ENCODE results near the gene OS9. TPM values are rescaled to one million over a fixed set of nuclear protein-coding genes. Genes with fewer than 3 reads are reported as not detected.
"Not testable (repeated sequence)": the region's sequence is repeated elsewhere in the genome, so short reads cannot be mapped to it uniquely, and the experiment has no call there.

The OS9 gene
- polyA plus RNA-seq, 2 donors: 106 to 120 TPM

DNA sequence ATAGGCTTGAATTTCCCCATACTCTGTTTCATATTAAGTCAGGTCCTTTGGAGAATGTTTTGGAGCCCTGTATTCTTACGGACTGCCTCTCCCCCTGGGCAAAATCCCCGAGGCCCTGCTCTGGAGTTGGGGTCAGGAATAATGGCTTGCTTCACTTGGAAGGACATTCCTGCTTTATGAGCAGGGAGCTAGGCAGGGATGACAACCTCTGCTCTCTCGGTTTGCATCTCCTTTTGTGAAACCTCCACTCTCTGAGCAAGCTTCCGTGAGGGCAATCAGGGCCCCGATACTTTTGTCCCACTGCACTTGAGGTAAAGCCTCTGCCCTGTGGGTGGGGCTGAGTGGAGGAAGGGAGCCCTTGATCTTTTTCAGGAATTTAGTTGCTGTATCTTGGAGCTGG lies 19.3 kb downstream of the OS9 start:
- H3K36me3 ChIP-seq (ENCODE audit: control insufficient read depth in 2 of 2, insufficient read depth in 2 of 2, low read length in 1 of 2): peaks cover under 1 to 22% of the 10 kb centered on the region in 2 donors
- no peak overlapping the region for H3K4me3 ChIP-seq (ENCODE audit: low read depth in 1 of 2, low read length in 2 of 2)
- H3K4me1 ChIP-seq (ENCODE audit: control insufficient read depth in 2 of 2, insufficient read depth in 2 of 2, low read length in 1 of 2): no peaks in the 10 kb centered on the region
- no peak overlapping the region for H3K27ac ChIP-seq (ENCODE audit: low read depth in 2 of 2, low read length in 1 of 2)
- no peaks in the 10 kb centered on the region for H3K9me3 ChIP-seq (ENCODE audit: control insufficient read depth in 2 of 2, insufficient read depth in 1 of 2, low read depth in 1 of 2, low read length in 1 of 2)
- no peaks in the 10 kb centered on the region for H3K27me3 ChIP-seq (ENCODE audit: control insufficient read depth in 1 of 2, insufficient read depth in 2 of 2, low read length in 2 of 2)
- WGBS, 2 donors: 91 to 94% methylated on average over 5 of the region's 5 CpGs

DNA sequence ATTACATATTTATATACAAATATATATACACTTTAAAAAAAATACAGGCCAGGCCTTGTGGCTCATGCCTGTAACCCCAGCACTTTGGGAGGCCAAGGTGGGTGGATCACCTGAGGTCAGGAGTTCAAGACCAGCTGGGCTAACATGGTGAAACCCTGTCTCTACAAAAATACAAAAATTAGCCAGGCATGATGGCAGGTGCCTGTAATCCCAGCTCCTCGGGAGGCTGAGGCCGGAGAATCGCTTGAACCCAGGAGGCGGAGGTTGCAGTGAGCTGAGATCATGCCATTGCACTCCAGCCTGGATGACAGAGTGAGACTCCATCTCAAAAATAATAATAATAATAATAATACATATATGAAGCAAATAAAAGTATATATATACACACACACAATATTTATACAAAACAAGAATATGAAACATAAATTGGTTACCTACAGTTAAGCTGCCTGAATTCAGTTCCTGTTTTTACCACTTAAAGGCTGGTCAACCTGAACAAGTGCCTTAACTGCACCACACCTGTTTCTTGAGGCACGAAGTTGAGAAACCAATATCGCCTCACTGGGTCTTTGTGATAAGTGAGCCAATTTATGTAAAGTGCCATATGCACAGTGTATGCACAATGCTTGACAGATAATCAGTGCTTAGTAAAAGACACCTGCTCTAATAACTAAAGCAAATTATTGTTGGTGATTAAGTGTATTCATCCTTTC lies 21.3 kb downstream of the OS9 start:
- not testable (repeated sequence) for H3K27ac ChIP-seq (ENCODE audit: low read depth in 2 of 2, low read length in 1 of 2); H3K27me3 ChIP-seq (ENCODE audit: control insufficient read depth in 1 of 2, insufficient read depth in 2 of 2, low read length in 2 of 2); H3K4me1 ChIP-seq (ENCODE audit: control insufficient read depth in 2 of 2, insufficient read depth in 2 of 2, low read length in 1 of 2); H3K4me3 ChIP-seq (ENCODE audit: low read depth in 1 of 2, low read length in 2 of 2); H3K9me3 ChIP-seq (ENCODE audit: control insufficient read depth in 2 of 2, insufficient read depth in 1 of 2, low read depth in 1 of 2, low read length in 1 of 2)
- peaks cover 7 to 36% of the 10 kb centered on the region in 2 donors for H3K36me3 ChIP-seq (ENCODE audit: control insufficient read depth in 2 of 2, insufficient read depth in 2 of 2, low read length in 1 of 2)
- 94 to 98% methylated on average over 6 of the region's 6 CpGs for WGBS, 2 donors

DNA sequence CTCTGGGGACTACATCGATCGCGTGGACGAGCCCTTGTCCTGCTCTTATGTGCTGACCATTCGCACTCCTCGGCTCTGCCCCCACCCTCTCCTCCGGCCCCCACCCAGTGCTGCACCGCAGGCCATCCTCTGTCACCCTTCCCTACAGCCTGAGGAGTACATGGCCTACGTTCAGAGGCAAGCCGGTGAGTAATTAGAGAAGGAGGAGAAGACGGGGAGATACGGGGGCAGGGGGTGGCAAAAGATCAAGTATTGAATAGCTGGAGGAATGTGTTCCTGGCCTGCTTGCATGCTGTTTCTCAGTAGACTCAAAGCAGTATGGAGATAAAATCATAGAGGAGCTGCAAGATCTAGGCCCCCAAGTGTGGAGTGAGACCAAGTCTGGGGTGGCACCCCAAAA lies 21.9 kb downstream of the OS9 start:
- H3K4me3 ChIP-seq (ENCODE audit: low read depth in 1 of 2, low read length in 2 of 2): no peak overlapping the region
- no peaks in the 10 kb centered on the region for H3K9me3 ChIP-seq (ENCODE audit: control insufficient read depth in 2 of 2, insufficient read depth in 1 of 2, low read depth in 1 of 2, low read length in 1 of 2)
- H3K27me3 ChIP-seq (ENCODE audit: control insufficient read depth in 1 of 2, insufficient read depth in 2 of 2, low read length in 2 of 2): no peaks in the 10 kb centered on the region
- no peaks in the 10 kb centered on the region for H3K4me1 ChIP-seq (ENCODE audit: control insufficient read depth in 2 of 2, insufficient read depth in 2 of 2, low read length in 1 of 2)
- H3K27ac ChIP-seq (ENCODE audit: low read depth in 2 of 2, low read length in 1 of 2): no peak overlapping the region
- peaks cover 12 to 41% of the 10 kb centered on the region in 2 donors for H3K36me3 ChIP-seq (ENCODE audit: control insufficient read depth in 2 of 2, insufficient read depth in 2 of 2, low read length in 1 of 2)
- WGBS, 2 donors: 94% methylated on average over 12 of the region's 12 CpGs

DNA sequence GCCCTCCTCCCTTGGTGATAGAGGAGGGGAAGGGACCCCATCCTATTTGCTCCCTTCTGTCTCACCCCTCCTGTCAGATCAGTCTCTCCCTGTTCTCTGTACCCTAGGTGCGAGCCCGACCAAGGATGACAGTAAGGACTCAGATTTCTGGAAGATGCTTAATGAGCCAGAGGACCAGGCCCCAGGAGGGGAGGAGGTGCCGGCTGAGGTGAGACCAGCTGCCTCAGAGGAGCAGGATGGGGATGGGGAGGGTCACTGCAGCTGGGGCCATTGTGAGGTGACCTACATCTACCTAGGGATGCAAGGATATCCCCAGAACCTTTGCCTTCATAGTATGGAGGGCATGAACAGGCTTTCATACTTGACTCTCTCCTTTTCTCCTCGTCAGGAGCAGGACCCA lies 22.4 kb downstream of the OS9 start:
- peaks cover 12 to 46% of the 10 kb centered on the region in 2 donors for H3K36me3 ChIP-seq (ENCODE audit: control insufficient read depth in 2 of 2, insufficient read depth in 2 of 2, low read length in 1 of 2)
- no peak overlapping the region for H3K4me3 ChIP-seq (ENCODE audit: low read depth in 1 of 2, low read length in 2 of 2)
- H3K4me1 ChIP-seq (ENCODE audit: control insufficient read depth in 2 of 2, insufficient read depth in 2 of 2, low read length in 1 of 2): no peaks in the 10 kb centered on the region
- WGBS, 2 donors: 95 to 96% methylated on average over 4 of the region's 4 CpGs
- no peaks in the 10 kb centered on the region for H3K27me3 ChIP-seq (ENCODE audit: control insufficient read depth in 1 of 2, insufficient read depth in 2 of 2, low read length in 2 of 2)
- no peak overlapping the region for H3K27ac ChIP-seq (ENCODE audit: low read depth in 2 of 2, low read length in 1 of 2)
- H3K9me3 ChIP-seq (ENCODE audit: control insufficient read depth in 2 of 2, insufficient read depth in 1 of 2, low read depth in 1 of 2, low read length in 1 of 2): no peaks in the 10 kb centered on the region

DNA sequence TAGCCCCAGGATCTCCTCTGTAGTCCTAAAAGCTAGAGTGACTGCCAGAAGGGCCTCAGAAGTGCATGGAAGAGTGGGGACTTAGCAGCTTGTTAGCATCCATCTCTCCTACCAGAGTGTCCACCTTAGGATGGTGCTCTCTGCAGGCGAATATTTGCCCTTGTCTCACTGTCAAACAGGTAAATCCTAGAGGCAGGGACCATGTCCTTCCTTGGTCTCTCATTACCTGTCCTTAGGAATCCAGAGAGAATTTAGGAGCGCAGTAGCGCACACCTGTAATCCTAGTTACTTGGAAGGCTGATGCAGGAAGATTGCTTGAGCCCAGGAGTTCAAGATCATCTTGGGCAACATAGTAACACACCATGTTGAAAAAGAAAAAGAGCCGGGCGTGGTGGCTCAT lies 23.2 kb downstream of the OS9 start:
- 96 to 97% methylated on average over 5 of the region's 5 CpGs for WGBS, 2 donors
- H3K9me3 ChIP-seq (ENCODE audit: control insufficient read depth in 2 of 2, insufficient read depth in 1 of 2, low read depth in 1 of 2, low read length in 1 of 2): no peaks in the 10 kb centered on the region
- no peak overlapping the region for H3K27ac ChIP-seq (ENCODE audit: low read depth in 2 of 2, low read length in 1 of 2)
- no peak overlapping the region for H3K4me3 ChIP-seq (ENCODE audit: low read depth in 1 of 2, low read length in 2 of 2)
- H3K27me3 ChIP-seq (ENCODE audit: control insufficient read depth in 1 of 2, insufficient read depth in 2 of 2, low read length in 2 of 2): no peaks in the 10 kb centered on the region
- no peaks in the 10 kb centered on the region for H3K4me1 ChIP-seq (ENCODE audit: control insufficient read depth in 2 of 2, insufficient read depth in 2 of 2, low read length in 1 of 2)
- H3K36me3 ChIP-seq (ENCODE audit: control insufficient read depth in 2 of 2, insufficient read depth in 2 of 2, low read length in 1 of 2): peaks cover 12 to 50% of the 10 kb centered on the region in 2 donors

DNA sequence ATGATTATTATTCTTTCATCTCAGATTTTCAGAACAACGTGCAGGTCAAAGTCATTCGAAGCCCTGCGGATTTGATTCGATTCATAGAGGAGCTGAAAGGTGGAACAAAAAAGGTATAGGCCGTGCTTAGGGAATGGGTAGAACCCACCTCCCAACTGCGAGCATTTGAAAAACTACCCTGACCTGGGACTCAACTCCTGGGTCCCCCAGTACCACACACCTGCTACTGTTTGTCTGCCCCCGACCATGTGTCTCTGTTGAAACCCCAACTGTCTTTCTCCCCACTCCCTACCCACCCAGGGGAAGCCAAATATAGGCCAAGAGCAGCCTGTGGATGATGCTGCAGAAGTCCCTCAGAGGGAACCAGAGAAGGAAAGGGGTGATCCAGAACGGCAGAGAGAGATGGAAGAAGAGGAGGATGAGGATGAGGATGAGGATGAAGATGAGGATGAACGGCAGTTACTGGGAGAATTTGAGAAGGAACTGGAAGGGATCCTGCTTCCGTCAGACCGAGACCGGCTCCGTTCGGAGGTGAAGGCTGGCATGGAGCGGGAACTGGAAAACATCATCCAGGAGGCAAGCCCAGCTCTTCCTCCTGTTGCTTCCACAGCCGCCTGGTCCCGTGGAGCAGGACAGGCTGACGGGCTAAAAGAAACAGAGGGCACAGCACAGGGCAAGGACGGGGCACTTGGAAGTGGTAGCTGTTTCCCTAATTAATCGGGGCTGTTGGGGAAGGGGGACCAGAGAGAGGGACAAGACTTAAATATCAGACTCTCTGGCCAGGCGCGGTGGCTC lies 24.1 kb downstream of the OS9 start:
- no peaks in the 10 kb centered on the region for H3K9me3 ChIP-seq (ENCODE audit: control insufficient read depth in 2 of 2, insufficient read depth in 1 of 2, low read depth in 1 of 2, low read length in 1 of 2)
- 95 to 96% methylated on average over 22 of the region's 22 CpGs for WGBS, 2 donors
- H3K27me3 ChIP-seq (ENCODE audit: control insufficient read depth in 1 of 2, insufficient read depth in 2 of 2, low read length in 2 of 2): no peaks in the 10 kb centered on the region
- peaks cover 12 to 50% of the 10 kb centered on the region in 2 donors for H3K36me3 ChIP-seq (ENCODE audit: control insufficient read depth in 2 of 2, insufficient read depth in 2 of 2, low read length in 1 of 2)
- H3K27ac ChIP-seq (ENCODE audit: low read depth in 2 of 2, low read length in 1 of 2): no peak overlapping the region
- H3K4me3 ChIP-seq (ENCODE audit: low read depth in 1 of 2, low read length in 2 of 2): no peak overlapping the region
- H3K4me1 ChIP-seq (ENCODE audit: control insufficient read depth in 2 of 2, insufficient read depth in 2 of 2, low read length in 1 of 2): no peaks in the 10 kb centered on the region

DNA sequence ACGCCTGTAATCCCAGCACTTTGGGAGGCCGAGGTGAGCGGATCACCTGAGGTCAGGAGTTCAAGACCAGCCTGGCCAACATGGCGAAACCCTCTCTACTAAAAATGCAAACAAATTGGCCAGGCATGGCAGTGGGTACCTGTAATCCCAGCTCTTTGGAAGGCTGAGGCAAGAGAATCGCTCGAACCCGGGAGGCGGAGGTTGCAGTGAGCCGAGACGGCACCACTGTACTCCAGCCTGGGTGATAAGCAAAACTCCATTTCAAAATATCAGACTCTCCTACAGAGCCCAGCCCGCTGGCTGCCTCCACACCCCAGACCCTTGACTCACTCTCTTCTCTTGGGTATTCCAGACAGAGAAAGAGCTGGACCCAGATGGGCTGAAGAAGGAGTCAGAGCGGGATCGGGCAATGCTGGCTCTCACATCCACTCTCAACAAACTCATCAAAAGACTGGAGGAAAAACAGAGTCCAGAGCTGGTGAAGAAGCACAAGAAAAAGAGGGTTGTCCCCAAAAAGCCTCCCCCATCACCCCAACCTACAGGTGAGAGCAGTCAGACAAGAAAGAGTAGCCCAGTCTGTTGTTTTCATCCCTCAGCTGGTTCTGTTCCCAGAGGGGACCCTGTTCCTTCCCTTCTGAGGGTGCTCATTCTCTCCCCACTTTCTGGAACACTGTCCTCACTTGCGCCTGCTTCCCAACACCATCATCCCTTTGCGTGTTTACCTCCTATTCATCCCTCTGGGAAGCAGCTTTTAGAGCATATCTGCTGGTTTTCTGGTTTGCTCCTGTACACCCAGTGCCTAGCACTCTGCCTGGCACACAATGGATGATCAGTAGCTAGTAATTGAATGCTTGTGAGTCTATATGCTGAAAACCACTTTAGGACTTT lies 25.0 kb downstream of the OS9 start:
- Histone ChIP-seq H3K27me3 (ENCODE audit: control insufficient read depth in 1 of 2, insufficient read depth in 2 of 2, low read length in 2 of 2) (no peaks in the 10 kb centered on the region), H3K4me3 (ENCODE audit: low read depth in 1 of 2, low read length in 2 of 2) (no peak overlapping the region), H3K9me3 (ENCODE audit: control insufficient read depth in 2 of 2, insufficient read depth in 1 of 2, low read depth in 1 of 2, low read length in 1 of 2) (no peaks in the 10 kb centered on the region), H3K27ac (ENCODE audit: low read depth in 2 of 2, low read length in 1 of 2) (no peak overlapping the region), H3K36me3 (ENCODE audit: control insufficient read depth in 2 of 2, insufficient read depth in 2 of 2, low read length in 1 of 2) (peaks cover 12 to 47% of the 10 kb centered on the region in 2 donors), H3K4me1 (ENCODE audit: control insufficient read depth in 2 of 2, insufficient read depth in 2 of 2, low read length in 1 of 2) (no peaks in the 10 kb centered on the region)
- WGBS, 2 donors: 96 to 97% methylated on average over 15 of the region's 15 CpGs

DNA sequence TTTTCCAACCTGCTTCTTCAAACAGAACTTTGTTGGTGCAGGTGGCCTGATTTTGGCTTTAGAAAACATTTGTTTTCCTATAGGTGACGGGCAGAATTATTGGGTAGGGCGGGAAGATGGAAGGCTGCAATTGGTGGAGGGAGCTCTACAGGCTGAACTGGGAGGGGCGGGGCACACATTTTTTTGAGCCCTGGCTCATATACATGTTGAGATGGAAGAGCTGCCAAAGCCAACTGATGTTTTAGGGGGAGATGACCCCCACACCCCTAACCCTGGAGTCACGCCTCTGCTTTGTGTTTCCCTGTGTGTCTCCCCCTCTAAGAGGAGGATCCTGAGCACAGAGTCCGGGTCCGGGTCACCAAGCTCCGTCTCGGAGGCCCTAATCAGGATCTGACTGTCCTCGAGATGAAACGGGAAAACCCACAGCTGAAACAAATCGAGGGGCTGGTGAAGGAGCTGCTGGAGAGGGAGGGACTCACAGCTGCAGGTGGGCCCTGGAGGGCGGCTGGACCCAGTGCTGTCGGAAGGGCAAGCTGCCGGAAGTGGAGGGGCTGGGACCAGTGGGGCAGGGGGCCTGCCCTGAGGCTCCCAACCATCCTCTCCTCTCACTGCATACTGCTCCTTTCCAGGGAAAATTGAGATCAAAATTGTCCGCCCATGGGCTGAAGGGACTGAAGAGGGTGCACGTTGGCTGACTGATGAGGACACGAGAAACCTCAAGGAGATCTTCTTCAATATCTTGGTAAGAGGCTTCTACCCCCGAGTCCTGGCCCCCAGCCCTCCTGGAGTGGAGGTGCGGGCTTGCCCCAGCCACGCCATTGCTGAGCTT lies 26.1 kb downstream of the OS9 start:
- peaks cover 12 to 47% of the 10 kb centered on the region in 2 donors for H3K36me3 ChIP-seq (ENCODE audit: control insufficient read depth in 2 of 2, insufficient read depth in 2 of 2, low read length in 1 of 2)
- H3K4me1 ChIP-seq (ENCODE audit: control insufficient read depth in 2 of 2, insufficient read depth in 2 of 2, low read length in 1 of 2): no peaks in the 10 kb centered on the region
- no peak overlapping the region for H3K4me3 ChIP-seq (ENCODE audit: low read depth in 1 of 2, low read length in 2 of 2)
- no peak overlapping the region for H3K27ac ChIP-seq (ENCODE audit: low read depth in 2 of 2, low read length in 1 of 2)
- WGBS, 2 donors: 91% methylated on average over 20 of the region's 20 CpGs
- H3K9me3 ChIP-seq (ENCODE audit: control insufficient read depth in 2 of 2, insufficient read depth in 1 of 2, low read depth in 1 of 2, low read length in 1 of 2): no peaks in the 10 kb centered on the region
- H3K27me3 ChIP-seq (ENCODE audit: control insufficient read depth in 1 of 2, insufficient read depth in 2 of 2, low read length in 2 of 2): no peaks in the 10 kb centered on the region

Data from esophagus (tissue), 2 donors.